HCEC 1CT (cell line): ENCODE measurements around the gene RRAGA.
A peak's percentile ranks its signal among the peaks of the same experiment; 100 is the strongest.
"Not testable (repeated sequence)": the region's sequence is repeated elsewhere in the genome, so short reads cannot be mapped to it uniquely, and the experiment has no call there.

Experiments
- DNase-seq: peaks from one replicate; pipeline ENCODE4 v3.0.0-alpha.2; 2017

Gene RRAGA

DNA sequence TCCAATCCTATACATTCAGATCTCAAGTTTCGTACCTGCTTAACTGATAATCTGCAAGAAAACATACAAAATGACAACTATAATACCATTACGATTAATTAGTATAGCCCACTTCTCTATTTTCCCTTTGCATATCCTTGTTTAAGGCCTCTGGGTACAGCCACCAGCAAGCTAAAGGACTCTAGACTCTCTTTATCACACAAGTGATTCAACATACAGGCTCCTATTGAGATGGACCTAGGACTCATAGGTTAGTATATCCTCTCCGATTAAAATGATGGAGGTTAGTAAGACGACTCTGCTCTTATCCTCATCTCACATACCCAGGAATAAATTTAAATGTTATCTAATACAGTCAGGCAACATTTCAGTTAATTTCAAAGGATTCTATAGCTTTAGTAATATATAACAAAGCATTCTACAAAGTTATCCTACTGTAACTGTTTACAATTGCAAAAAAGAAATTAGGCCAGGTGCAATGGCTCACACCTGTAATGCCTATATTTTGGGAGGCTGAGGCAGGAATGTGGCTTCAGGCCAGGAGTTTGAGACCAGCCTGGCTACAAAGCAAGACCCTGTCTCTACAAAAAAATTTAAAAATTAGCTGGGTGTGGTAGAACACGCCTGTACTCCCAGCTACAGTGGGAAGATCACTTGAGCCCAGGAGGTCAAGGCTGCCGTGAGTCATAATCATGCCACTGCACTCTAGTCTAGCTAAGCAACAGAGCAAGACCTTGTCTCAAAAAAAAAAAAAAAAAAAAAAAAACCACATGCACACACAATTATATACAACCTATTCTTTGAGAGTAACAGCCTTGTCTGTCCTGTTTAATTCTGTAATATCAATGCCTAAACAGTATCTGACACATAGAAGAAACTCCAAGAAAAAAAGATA, 38.1 kb downstream of the RRAGA start:
- peak; percentile 83 for DNase-seq

DNA sequence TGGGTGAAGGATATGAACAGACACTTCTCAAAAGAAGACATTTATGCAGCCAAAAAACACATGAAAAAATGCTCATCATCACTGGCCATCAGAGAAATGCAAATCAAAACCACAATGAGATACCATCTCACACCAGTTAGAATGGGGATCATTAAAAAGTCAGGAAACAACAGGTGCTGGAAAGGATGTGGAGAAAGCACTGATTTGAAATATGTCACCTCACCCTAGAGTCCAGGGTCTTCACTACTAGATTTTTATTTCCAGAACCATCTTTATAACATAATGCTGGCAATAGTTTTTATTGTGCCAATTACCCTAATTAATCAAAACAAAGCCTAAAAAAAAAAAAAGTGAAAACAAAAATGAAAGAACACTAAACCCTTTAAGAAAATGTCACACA, 48.2 kb downstream of the RRAGA start:
- not testable (repeated sequence) for DNase-seq
